HL-60/S4 (cell line): ENCODE results near the gene CKAP2L.

Experiments
- in situ Hi-C: fragments of 300-500 bp; cut with MboI; formaldehyde crosslinking; loops from 2 replicates; pipeline ENCODE4 v1.14.3; 2022; ENCODE audit warnings: low sequenced_read_pairs

CKAP2L gene, protein sequence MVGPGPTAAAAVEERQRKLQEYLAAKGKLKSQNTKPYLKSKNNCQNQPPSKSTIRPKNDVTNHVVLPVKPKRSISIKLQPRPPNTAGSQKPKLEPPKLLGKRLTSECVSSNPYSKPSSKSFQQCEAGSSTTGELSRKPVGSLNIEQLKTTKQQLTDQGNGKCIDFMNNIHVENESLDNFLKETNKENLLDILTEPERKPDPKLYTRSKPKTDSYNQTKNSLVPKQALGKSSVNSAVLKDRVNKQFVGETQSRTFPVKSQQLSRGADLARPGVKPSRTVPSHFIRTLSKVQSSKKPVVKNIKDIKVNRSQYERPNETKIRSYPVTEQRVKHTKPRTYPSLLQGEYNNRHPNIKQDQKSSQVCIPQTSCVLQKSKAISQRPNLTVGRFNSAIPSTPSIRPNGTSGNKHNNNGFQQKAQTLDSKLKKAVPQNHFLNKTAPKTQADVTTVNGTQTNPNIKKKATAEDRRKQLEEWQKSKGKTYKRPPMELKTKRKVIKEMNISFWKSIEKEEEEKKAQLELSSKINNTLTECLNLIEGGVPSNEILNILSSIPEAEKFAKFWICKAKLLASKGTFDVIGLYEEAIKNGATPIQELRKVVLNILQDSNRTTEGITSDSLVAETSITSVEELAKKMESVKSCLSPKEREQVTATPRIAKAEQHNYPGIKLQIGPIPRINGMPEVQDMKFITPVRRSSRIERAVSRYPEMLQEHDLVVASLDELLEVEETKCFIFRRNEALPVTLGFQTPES

DNA sequence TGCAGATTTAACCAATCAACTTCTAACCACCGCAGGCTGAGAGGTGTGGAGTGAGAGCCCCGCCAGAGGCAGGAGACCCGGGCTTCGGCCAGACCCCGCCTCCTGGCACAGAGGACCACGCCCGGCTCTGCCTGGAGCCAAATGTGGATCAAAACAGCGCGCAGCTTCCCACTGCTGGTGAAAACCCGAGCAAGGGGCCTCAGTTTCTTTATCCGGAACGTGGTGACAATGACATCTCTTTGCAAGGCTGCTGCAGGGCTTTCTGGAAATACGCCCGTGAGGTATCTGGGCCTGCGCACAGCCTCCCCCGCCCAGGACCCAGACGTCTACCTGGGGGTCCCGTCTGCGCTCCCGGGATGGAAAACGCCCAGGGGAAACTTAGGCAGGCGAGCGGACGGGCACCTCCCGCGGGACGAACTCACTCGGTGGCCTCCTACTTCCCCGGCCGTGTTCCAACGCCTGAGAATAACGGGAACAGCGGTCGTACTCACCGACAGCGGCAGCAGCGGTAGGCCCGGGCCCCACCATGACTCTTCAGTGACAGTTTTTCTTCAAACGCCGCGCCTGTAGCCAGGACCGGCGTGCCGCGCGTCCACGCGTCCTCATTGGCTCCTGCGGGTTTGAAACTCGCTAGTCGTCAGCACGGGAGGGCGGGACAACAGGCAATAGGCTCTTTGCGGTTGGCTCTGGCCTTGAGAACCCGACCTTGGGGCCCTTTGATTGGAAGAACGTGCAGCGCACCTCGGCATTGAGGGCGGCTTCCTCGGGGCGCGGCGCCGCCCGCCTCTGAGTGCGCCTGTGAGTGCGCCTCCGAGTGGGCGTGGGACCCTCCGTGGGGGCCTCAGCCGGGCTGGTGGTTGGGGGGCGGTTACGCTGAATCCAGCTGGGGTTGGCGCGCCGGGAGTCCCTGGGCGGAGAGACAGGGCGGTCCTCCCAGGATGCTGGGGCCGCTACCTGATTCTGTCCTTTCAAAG lies at the start of gene CKAP2L:
CKAP2L (minus strand) TSS at position 539 of the 974 bp plus-strand sequence; CDS start at position 528, 11 bp downstream.
- in situ Hi-C loops: no loop called here

DNA sequence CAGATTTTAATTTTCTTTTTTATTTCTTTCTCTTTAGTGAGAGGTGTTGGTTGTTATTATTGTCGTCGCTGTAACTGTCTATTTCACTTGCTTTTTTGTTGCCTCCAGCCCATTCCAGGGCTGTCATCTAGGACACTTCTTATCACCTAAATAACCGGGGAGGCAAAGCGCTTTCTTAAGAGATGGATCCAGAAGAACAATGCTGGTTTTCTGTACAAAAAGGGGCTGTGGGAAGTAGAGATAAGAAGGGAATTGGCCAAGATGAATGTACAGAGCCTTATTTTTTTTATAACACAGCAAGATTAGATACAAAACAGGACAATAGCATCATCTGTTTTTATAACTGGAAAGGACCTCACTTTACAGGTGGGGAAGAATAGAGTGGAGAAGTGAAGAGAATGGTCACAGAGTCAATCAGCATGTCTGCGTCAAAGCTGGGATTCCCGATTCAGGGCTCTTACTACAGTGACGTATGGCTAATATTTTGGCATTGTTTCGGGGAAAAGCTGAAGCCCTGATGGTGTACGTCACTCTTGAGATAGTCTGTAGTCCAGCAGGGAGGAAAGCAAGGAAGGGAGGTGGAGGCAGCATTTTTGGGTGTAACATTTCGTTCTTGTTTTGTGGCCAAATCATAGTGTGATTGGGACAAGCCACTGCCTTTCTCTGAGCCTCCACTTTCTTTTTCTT lies 49.0 kb upstream of the CKAP2L start:
- in situ Hi-C loops: no loop called here

DNA sequence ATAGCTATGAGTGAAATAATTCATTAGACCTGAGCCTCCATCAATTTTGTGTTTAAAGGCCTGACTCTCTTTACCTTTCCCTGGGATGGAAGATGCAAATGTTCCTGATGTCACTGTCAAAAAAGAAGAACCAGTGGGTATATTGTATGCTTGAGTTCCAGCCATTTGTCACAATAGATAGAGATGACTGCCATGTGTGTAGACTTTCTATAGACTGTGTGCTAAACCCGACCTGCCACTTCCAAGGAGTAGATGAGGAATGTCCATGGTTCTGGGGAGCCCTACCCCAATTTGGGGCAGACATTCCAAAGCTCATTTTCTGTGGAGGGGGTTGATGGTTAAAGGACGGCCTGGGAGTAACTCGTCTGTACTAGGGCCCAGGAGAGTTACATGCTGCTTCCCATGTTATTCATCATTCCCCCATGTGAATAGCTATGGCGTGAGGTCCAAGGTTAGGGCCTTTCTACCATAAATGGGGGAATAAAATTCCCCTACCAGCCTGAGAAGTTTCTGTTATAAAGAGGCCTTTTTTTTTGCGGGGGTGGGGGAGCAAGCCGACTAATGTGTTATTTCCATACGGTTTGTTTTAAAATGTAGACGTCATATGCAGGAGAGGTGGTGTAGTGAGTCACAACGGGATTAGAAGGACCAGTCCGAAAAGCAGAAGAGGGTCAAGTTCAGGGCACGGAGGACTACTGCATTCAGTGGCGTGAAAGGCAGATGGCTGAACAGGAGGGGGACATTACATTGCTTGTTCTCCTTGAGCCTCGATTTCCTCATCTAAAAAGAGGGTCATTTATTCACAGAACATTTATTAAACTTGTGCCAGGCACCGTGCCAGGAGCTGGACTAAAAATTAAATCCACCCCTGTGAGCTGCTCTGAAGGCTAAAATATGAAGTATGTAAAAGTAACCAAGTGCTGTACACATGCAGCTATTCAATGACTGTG lies 48.2 kb upstream of the CKAP2L start:
- in situ Hi-C loops: no loop called here

DNA sequence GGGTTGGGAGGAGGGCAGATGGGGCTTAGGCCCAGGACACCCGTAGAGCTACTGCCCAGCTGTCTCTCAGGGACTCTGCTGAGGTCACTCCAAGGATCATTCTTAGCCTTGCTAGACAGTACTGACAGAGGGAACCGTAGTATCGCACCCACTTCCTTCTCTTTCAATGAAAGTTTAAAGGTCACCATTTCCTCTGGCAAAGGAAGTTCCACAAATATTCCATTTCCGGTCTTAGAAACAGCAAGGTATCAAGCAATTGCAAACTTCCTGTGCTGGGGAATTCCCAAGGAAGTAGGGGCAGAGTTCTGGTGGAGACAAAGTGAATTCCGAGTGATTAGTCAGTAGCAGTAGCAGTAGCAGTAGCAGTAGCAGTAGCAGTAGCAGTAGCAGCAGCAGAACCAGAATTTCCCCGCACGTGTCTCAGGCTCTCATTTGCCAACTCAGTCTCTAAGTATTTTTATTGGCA lies 47.5 kb upstream of the CKAP2L start:
- in situ Hi-C loops: no loop called here

DNA sequence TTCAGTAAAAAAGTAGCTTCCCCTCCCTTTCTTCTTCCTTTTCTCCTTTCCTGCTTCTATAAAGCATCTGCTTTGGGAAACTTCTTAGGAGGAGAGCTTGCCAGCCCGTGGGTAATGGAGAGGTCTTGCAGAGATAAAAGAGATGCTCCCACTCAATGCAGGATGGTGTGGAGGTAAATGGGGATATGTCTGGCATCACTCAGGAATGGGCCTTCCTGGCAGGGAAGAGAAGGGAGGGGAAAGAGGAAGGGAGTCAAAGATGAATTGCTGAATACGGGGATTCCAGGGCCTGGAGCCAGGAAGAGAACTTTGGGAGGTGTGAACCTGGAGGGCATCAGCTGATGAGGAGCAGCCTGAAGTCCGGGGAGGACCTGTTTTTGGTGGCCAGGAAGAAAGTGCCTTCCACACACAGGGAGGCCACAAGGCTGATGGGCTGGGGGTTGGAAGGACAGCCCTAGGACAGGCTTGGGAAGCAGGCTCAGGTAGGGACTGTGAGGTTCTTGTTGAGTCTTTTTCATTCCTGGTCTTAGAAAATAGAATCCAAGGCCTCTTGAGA lies 46.9 kb upstream of the CKAP2L start:
- in situ Hi-C loops: no loop called here

DNA sequence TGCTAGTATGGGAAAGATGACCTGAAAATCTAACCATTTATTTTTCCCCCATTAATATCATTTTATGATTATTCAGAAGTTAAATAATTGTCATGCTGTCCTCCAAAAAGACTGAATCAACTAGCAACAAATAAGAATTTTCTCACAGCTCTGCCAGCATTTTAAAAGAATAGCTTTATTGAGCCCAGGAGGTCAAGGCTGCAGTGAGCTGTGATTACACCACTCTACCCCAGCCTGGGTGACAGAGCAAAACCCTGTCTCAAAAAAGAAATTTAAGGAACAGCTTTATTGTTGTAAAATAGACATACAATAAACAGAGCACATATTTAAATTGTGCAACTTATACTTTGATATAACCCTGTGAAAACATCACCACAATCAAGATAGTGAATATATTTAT lies 44.7 kb upstream of the CKAP2L start:
- in situ Hi-C loops: no loop called here

DNA sequence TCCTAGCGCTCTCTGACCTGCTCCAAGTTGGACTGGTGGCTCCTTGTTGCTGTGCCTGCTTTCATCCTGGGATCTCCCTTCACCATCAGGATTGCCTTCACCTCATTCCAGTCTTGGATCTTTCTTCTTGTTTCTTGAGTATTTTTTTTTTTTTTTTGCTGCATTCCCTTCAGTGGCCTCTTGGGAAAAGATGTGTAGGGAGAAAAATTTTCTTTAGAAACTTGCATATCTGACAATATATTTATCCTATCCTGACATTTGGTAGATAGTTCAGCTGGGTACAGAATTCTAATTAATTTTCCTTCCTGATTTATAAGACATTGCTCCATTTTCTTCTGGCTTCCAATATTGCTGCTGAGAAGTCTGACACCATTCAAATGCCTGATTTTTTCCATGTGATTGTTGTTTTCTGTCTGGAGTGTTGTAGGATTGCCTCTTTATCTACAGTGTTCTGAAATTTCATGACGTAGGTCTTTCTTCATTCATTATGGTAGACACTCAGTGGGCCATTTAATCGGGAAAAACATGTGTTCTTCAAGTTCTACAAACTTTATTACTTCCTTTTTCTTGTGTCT lies 42.9 kb upstream of the CKAP2L start:
- in situ Hi-C loops: no loop called here

DNA sequence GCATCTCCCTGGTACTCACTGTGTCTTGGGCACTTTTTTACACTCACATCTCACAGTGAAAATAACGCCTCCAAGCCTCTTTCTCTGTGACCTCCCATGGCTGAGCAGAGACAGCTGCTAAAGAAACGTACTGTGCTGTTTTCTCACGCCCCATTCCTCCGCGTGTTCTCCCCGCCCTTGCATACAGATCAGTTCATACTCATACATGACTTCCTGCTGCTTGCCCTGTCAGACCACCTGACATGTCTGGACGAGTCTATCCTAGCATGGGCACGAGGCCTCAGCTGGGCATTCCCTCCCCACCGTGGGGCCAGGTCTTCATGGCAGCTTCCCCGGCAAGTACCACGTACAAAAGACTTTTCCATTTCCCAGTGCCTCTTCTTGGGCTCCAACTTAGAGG lies 41.1 kb upstream of the CKAP2L start:
- in situ Hi-C loops: no loop called here

DNA sequence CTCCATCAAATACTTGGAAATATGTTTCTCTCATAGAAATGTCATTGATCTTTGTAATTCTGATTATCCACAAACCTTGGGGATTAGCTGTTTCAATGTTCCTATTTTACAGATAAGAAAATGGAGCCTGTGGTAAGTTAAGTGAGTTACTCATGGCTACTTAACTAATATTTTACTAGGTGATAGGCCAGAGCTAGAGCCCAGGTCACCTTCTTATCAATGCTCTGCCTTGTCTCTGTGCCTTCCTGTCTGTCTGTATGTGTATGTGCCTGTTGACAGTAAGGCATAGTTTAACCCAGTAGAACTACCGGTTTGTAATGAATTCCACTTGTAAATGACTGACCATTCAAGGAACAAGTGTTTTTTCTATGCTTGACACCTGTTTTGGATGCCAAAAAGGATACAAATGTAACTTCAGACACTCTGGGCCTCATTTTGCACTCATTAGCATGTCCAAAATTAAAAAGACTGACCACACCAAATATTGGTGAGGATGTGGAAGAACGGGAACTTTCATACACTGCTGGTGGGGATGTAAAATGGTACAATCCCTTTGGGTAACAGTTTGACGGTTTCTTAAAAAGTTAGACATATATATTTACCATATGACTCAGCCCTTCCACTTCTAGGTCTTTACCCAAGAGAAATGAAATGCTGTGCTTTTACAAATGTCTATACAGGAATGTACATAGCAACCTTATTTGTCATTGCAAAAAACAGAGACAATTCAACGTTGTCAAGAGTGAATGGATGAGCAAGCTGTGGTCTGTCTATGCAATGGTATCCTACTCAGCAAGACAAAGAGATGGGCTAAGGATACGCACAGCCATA lies 39.5 kb upstream of the CKAP2L start:
- in situ Hi-C loops: no loop called here

DNA sequence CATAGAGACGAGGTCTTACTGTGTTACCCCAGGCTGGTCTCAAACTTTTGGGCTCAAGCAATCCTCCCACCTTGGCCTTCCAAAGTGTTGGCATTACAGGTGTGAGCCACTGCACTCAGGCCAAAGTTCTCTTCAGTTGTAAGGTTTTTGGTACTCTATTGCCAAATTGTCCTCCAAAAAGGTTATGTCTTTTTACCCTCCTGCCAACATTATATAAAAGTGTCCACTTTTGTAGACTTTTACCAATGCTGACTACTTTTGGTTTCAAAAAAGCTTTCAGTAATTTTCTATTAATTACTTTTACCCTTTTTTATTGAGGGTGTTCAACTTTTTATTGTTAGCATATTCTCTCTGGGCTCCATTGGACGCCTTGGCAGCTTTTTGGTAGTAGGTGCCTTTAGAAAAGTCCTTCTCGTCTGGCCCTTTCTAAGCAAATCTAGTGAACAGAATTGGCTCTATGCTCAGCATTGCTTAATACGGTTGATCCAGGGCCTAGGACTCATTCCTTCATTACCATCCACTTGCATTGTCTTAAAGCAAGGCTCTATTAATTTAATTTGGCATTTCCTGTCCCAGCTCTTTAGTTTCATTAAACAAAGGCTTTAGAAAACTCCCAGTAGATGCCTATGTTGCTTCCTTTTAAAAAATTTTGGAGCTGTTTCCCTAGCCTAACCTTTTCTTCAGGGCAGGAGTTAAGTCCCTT lies 36.6 kb upstream of the CKAP2L start:
- in situ Hi-C loops: no loop called here

DNA sequence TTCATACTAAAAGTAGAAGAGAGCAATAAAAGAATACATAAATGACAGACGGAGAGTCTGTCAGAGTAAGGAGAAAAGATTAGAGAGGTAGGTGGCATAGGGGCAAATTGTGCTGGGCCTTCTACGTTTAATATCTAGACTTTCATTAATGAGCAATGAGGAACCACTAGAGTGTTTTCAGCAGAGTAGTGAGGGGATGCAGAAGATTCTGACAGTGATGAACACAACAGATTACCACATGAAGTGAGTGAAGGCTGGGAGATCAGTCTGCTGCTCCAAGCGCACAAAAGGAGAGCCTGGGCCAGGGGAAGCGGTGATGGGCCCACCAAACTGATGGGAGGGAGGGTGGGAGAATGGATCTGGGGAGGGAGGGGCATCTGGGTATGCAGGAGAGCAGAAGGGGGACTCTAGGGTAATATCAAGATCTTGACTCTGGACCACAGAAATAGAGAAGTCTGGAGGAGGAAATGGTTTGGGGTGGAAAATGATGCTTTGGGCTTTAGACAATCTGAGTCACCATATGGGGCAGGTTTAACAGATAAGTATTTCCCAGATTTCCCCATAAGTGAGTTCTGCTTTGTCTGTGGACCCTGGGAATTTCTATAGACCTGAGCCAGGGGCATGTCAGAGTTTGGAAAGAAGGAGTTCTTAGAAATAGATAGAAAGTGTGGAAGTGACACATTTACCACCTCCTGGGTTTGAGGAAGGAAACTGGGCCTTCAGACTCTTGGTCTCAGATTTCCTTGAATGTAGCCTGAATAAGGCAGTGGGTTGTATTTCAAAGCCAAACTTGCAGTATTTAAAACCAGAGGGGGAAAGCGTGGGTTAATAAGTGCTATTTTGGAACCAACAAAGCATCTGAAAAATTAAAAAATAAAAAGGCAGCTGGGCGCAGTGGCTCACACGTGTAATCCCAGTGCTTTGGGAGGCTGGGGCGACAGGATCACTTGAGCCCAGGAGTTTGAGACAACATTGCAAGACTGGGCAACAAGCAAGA lies 34.9 kb upstream of the CKAP2L start:
- in situ Hi-C loops: no loop called here

DNA sequence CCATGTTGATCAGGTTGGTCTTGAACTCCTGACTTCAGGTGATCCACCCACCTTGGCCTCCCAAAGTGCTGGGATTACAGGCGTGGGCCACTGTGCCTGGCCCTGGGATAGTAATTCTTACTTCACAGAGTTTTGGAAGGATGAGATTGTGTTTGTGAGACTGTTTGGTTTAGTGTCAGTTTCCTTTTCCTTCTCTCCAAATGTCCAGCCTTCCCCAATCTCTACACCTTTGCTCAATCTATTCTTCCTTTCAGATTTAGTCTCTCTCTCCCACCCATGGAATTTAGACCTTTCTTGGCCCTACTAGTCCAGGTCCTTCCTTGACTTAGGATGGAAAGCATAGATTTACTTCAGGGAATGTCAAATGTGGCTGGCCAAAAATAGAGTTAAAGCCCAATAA lies 32.1 kb upstream of the CKAP2L start:
- in situ Hi-C loops: no loop called here

DNA sequence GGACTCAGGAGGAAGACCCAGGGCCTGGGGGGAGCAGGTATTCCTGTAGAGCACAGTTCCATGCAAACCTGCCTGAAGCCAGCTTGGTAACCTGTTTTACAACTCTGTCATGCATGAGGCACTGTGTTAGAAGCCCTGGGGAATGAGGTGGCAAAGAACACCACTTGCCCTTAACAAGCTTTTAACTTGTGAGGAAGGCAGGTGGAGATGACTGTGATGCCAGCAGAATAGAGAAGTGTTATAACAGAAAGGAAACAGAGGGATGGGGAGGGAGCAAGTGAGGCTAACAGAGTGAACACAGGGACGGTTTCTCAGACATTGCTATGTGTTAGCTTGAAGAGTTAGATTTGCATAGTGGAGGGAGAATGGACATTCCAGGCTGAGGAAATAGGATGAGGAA lies 31.4 kb upstream of the CKAP2L start:
- in situ Hi-C loops: no loop called here

DNA sequence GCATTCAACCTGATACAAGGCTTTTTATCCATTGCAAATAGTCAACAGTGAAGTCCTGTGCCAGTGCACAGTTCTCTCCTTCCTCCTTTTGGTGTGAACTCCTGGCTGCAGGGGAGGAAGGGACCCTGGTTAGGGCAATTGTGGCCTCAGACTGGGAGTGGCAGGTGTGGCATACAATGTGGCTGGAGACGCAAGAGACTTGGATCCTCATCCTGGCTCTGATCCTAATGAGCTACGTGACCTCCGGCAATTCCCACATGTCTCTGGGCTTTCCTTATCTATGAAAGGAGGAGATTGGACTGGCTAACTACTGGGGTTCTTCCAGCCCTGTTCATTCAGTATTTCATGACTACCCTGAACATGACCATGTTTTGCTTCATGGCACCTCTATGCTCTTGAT lies 30.4 kb upstream of the CKAP2L start:
- in situ Hi-C loops: no loop called here

DNA sequence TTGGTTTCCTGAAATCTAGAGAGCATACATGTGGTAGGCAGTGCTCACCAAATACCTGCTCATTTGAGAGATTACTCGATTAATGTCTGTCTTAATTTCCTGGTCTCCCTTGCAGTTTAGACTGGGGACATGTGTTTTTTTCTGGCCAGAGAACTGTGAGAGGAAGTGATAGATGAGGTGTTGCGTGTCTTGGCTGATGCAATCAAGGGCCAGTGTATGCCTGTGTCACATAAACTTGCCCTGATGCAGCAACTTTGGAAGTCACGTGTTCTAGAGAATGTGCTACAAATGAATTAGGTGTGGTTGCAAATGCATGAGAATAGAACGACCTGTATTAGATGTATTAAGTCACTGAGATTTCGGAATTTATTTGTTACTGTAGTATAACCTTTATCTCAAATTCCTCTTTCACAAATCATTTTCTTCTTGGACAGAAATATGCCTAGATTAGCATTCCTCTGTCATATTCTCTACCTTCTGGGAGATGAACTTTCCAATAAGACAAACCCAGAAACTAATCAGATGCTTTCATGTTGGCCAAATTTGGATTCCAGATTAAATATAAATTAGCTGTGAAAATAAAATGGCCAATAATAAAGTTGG lies 29.8 kb upstream of the CKAP2L start:
- in situ Hi-C loops: no loop called here
